Activated CD4-positive, alpha-beta memory T cell treated with anti-CD3 and anti-CD28 coated beads for 36 hours (primary cell): ENCODE results near the gene RECQL5. TPM values are rescaled to one million over a fixed set of nuclear protein-coding genes. Genes with fewer than 3 reads are reported as not detected.

Experiments used
- CTCF ChIA-PET: fragments of 350-600 bp; sonication (Branson Sonifier 250); formaldehyde crosslinking; loops from one replicate; lab custom pipeline; 2021; ENCODE audit warnings: antibody characterized with exemption, inconsistent platforms; lab: Charles Lee
- POLR2A ChIA-PET: fragments of 350-600 bp; sonication (Branson Sonifier 250); formaldehyde crosslinking; loops from one replicate; lab custom pipeline; 2021; ENCODE audit warnings: antibody characterized with exemption; lab: Charles Lee
- DNase-seq: peaks from one replicate; pipeline ENCODE4 v3.0.0-alpha.2; 2020
- H3K27ac Mint-ChIP-seq: one replicate; pipeline ENCODE4 v1.8.0; 2021; ENCODE audit warnings: mixed read lengths
- H3K27me3 Mint-ChIP-seq: one replicate; pipeline ENCODE4 v1.8.0; 2021; ENCODE audit warnings: mixed read lengths
- H3K36me3 Mint-ChIP-seq: one replicate; pipeline ENCODE4 v1.8.0; 2021; ENCODE audit warnings: mixed read lengths
- H3K4me1 Mint-ChIP-seq: one replicate; pipeline ENCODE4 v1.8.0; 2021; ENCODE audit warnings: low read depth, mixed read lengths
- H3K4me3 Mint-ChIP-seq: one replicate; pipeline ENCODE4 v1.8.0; 2021; ENCODE audit warnings: mild to moderate bottlenecking, mixed read lengths
- H3K9me3 Mint-ChIP-seq: one replicate; pipeline ENCODE4 v1.8.0; 2021; ENCODE audit warnings: mixed read lengths
- intact Hi-C: fragments of 100-400 bp; cut with micrococcal nuclease; formaldehyde crosslinking; loops from one replicate; pipeline ENCODE4 v1.15.1; 2023
- total RNA-seq, 2 experiments: library from RNA; stranded (reverse); gene quantifications; one replicate each; pipeline ENCODE4 v1.2.3, GENCODE V29; 2021

Gene RECQL5
- total RNA-seq, 2 experiments from 2014 or later: 27.7 to 31.3 TPM

DNA sequence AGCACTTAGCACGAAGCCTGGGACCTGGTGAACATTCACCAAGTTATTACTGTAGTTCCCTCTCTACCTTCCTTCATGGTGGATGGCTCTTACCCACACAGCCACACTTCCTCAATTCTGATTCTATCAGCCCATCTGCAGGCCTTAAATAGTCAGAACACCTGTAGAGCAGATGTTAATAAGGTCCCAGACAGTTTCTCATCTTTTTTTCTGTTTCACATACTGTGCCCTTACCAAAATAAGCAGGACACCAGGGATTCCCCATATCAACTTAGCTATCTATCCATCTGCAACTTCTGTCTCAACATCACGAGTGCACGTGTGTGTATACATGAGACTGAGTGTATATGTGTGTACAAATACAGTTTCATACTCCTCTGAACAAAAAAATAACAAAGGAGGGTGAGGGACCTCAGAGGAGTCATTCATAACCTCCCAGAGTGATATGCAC lies 2.8 kb downstream of the RECQL5 start:
- Mint-ChIP-seq H3K36me3 (peaks cover 20% of the 10 kb centered on the region), H3K4me3 (no peak overlapping the region), H3K27me3 (no peaks in the 10 kb centered on the region), H3K4me1 (peaks cover 10% of the 10 kb centered on the region), H3K9me3 (no peaks in the 10 kb centered on the region), H3K27ac (no peak overlapping the region)
- CTCF ChIA-PET: no interaction called here
- intact Hi-C loops: no loop called here
- no peak for DNase-seq
- POLR2A ChIA-PET: no interaction called here

DNA sequence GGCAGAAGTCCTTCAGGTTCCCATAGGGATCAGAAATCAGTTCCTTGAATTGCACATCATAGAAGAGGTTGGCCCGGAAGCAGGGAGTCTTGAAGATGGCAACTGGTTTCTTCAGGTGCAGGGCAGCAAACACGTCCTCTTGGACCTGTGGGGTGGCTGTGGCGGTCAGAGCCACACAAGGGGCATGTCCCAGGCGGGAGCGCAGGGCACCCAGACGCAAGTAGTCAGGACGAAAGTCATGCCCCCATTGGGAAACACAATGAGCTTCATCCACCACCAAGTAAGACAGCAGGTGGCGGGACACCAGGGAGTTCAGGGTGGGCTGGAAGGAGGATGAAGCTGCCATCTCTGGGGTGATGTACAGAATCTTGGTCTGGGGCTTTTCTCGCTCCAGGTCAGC lies 4.4 kb downstream of the RECQL5 start:
- Mint-ChIP-seq H3K4me3 (no peak overlapping the region), H3K4me1 (peaks cover 8% of the 10 kb centered on the region), H3K27ac (no peak overlapping the region), H3K36me3 (peaks cover 15% of the 10 kb centered on the region), H3K9me3 (no peaks in the 10 kb centered on the region), H3K27me3 (no peaks in the 10 kb centered on the region)
- CTCF ChIA-PET: interaction anchor here (1.6 kb wide), 1 partner anchor 87 kb away, joined by 6 read pairs; no protein-coding TSS in a partner anchor
- DNase-seq: no peak
- POLR2A ChIA-PET: no interaction called here
- intact Hi-C loops: no loop called here

DNA sequence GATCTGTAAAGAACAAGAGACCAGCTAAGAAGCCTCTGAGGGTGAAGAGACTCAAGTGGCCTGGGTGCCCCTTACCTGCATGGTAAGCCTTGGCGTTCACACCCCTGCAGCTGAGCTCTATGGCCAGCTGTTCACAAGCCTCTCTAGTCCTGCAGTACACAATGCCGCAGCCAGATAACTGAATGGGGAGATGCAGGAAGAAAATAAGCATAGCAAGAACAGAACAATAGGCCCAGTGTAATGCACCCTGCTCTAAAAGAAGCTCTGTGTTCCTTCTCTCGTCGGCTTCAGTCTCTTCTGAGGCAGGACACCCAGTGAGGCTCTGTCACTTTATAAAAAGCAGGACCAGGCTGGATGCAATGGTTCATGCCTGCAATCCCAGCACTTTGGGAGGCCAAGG lies 5.4 kb downstream of the RECQL5 start:
- intact Hi-C loops: no loop called here
- POLR2A ChIA-PET: no interaction called here
- H3K27ac Mint-ChIP-seq: no peak overlapping the region
- CTCF ChIA-PET: interaction anchor here (1.2 to 1.6 kb wide), 2 partner anchors 13 to 88 kb away, joined by 5 to 6 read pairs; no protein-coding TSS in a partner anchor
- H3K27me3 Mint-ChIP-seq: no peaks in the 10 kb centered on the region
- no peak overlapping the region for H3K4me3 Mint-ChIP-seq
- no peaks in the 10 kb centered on the region for H3K9me3 Mint-ChIP-seq
- peaks cover 18% of the 10 kb centered on the region for H3K36me3 Mint-ChIP-seq
- H3K4me1 Mint-ChIP-seq: peaks cover 8% of the 10 kb centered on the region
- DNase-seq: no peak

DNA sequence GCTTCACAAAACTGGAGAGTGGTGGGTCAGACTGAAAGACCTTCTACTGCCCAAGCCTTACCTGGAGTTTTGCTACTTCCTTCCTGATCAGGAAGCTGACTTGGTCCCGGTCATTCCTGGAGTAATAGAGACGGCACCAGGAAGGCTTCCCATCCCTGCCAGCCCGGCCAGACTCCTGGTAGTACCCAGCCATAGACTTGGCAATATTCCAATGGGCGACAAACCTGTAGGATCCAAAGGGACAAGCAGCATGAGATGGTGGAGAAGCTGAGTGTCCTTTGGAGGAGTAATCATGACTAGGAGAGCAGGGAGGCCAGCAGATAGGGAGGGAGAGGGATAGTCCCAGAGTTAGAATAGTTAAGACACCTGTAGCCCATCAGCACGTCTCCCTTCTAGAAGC lies 8.7 kb downstream of the RECQL5 start:
- Mint-ChIP-seq H3K4me3 (no peak overlapping the region), H3K27me3 (no peaks in the 10 kb centered on the region), H3K4me1 (no peaks in the 10 kb centered on the region), H3K27ac (no peak overlapping the region), H3K9me3 (no peaks in the 10 kb centered on the region), H3K36me3 (peaks cover 15% of the 10 kb centered on the region)
- DNase-seq: no peak
- ChIA-PET POLR2A (interaction anchor here (0.8 kb wide), 1 partner anchor 9 kb away, joined by 3 read pairs; the partner anchor contains the start of genes RECQL5 and SAP30BP), CTCF (interaction anchor here (1.1 to 8.3 kb wide), 6 partner anchors 9 to 107 kb away, joined by 3 to 70 read pairs (median 5); partner anchors contain the start of genes GALK1 and SMIM5)
- intact Hi-C loops: no loop called here

DNA sequence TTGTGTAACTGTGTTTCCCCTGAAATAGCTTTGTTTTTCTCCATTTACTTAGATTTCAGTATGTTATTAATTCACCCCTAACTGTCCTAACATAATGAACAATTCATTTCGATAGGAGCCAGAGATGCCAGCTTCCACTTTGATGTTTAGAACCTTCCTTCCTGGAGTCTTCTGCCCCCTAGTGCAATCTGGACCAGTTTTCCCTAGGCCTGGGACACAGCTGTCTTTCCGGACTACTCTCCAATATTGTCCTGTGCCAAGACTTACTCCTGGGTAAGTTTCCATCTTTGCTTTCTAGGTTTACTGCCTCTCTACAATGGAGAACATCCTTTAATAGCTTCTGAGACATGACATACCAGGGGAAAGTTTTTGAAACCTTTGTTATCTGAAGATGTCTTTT lies 12.8 kb downstream of the RECQL5 start:
- ChIA-PET POLR2A (interaction anchor here (0.9 to 1.0 kb wide), 2 partner anchors 9 to 12 kb away, joined by 3 to 4 read pairs; partner anchors contain the start of gene RECQL5), CTCF (interaction anchor here (0.7 to 8.3 kb wide), 5 partner anchors 13 to 99 kb away, joined by 4 to 70 read pairs (median 10); partner anchors contain the start of gene SMIM5)
- Mint-ChIP-seq H3K27ac (no peak overlapping the region), H3K9me3 (no peaks in the 10 kb centered on the region), H3K4me1 (no peaks in the 10 kb centered on the region), H3K4me3 (no peak overlapping the region), H3K27me3 (no peaks in the 10 kb centered on the region), H3K36me3 (peaks cover 13% of the 10 kb centered on the region)
- intact Hi-C loops: no loop called here
- DNase-seq: no peak

DNA sequence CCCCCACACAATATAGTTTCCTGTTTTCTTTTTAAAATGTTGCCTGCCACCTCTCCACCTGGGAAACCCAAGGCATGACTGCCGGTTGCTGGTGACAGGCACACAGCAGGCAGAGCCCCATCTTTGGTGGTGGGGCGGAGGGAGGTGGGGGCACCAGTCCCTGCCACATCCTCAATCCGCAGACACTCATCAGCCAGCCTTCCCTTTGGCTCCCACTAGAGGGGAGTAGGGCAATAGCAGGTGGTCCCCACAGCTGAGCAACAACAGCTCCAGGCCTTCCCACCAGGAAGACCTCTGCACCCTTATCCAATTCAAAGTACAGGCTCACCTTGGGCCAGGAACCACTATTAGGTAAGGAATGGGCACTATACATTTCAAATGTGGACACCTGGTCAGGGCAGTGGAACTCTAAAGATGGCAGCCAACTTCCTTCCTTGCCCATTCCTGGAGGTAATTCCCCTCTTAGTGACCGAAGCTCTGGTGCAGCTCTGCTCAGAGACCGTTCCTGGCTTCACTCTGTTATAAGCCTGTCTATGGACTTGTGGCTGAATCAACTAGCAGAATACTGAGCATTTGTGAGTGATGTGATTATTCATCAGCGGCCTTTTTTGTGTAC lies 13.9 kb downstream of the RECQL5 start:
- no peak overlapping the region for H3K27ac Mint-ChIP-seq
- peaks cover 13% of the 10 kb centered on the region for H3K36me3 Mint-ChIP-seq
- H3K27me3 Mint-ChIP-seq: no peaks in the 10 kb centered on the region
- intact Hi-C loops: no loop called here
- no peaks in the 10 kb centered on the region for H3K4me1 Mint-ChIP-seq
- no peaks in the 10 kb centered on the region for H3K9me3 Mint-ChIP-seq
- POLR2A ChIA-PET: no interaction called here
- CTCF ChIA-PET: interaction anchor here (0.6 to 8.3 kb wide), 8 partner anchors 18 to 171 kb away, joined by 3 to 70 read pairs (median 4); partner anchors contain the start of gene SMIM5
- no peak overlapping the region for H3K4me3 Mint-ChIP-seq
- DNase-seq: peak; percentile 30

DNA sequence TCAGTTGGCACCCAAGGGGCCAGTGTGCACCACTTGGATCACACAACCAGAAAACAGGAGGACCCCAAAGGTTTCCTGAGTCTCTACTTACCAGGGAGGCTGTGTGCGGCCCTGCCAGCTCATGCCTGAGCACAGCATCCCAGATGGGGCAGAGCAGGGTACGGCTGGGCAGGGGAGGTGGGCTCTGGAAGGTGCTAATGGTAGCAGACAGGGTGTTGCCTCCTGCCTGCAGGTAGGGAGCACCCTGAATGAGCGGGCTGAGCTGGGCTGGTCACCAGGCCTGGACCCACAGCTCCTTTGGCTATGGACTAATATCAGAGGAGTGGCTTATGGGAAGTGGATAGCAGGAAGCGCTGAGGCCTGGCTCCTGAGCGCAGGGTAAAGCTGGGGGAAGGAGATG lies 14.6 kb downstream of the RECQL5 start:
- POLR2A ChIA-PET: no interaction called here
- no peak for DNase-seq
- Mint-ChIP-seq H3K36me3 (peaks cover 11% of the 10 kb centered on the region), H3K4me1 (no peaks in the 10 kb centered on the region), H3K9me3 (no peaks in the 10 kb centered on the region), H3K4me3 (no peak overlapping the region), H3K27ac (no peak overlapping the region), H3K27me3 (no peaks in the 10 kb centered on the region)
- intact Hi-C loops: no loop called here
- CTCF ChIA-PET: interaction anchor here (0.8 to 8.3 kb wide), 7 partner anchors 18 to 171 kb away, joined by 3 to 70 read pairs (median 3); partner anchors contain the start of gene SMIM5

DNA sequence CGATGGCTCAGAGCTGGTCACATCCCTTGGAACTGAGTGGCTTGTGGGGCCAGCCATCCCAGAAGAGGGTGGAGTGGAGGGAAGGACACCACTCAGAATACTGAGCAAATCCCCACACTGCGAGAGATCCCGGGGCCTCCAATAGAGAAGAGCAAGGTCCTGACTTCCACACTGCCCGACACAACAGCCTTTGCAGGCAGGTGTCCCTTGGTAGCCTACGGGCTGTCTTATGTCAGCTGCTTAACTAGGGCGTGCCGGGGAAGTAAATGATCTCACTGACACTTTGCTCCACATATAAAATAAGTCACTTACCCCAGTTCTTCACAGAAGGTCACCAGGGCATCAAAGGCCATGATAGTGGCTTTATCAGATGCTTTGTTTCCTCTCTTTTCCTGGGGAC lies 16.1 kb downstream of the RECQL5 start:
- CTCF ChIA-PET: interaction anchor here (0.9 to 8.3 kb wide), 5 partner anchors 17 to 146 kb away, joined by 3 to 70 read pairs (median 4); partner anchors contain the start of gene SMIM5
- Mint-ChIP-seq H3K4me3 (no peak overlapping the region), H3K27me3 (no peaks in the 10 kb centered on the region), H3K27ac (no peak overlapping the region), H3K4me1 (peaks cover 4% of the 10 kb centered on the region), H3K36me3 (peaks cover 10% of the 10 kb centered on the region), H3K9me3 (no peaks in the 10 kb centered on the region)
- POLR2A ChIA-PET: no interaction called here
- intact Hi-C loops: no loop called here
- DNase-seq: no peak

DNA sequence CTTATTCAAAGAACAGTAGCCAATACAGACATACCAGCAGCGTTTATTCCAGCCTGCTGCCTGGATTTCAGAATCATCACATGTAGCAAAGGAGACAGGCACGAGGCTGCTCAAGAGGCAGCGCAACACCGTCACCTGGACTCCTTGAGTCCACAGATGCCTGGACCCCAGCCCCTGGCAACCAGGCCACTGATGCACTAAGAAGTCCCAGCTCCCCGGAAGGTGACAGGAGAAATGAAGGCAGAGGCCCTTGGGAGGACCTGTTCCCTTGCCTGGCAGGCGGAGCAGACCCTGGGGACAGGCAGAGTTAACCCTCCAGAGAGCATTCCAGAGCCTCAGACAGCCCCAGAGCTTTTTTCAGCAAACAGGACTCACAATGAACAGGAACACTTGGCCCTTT lies 17.3 kb downstream of the RECQL5 start:
- Mint-ChIP-seq H3K27ac (no peak overlapping the region), H3K4me1 (peaks cover 5% of the 10 kb centered on the region), H3K27me3 (no peaks in the 10 kb centered on the region), H3K4me3 (no peak overlapping the region), H3K36me3 (peaks cover 10% of the 10 kb centered on the region), H3K9me3 (no peaks in the 10 kb centered on the region)
- POLR2A ChIA-PET: no interaction called here
- intact Hi-C loops: no loop called here
- no peak for DNase-seq
- CTCF ChIA-PET: interaction anchor here (0.6 to 7.3 kb wide), 5 partner anchors 8 to 103 kb away, joined by 3 to 40 read pairs (median 5); partner anchors contain the start of gene SMIM5

DNA sequence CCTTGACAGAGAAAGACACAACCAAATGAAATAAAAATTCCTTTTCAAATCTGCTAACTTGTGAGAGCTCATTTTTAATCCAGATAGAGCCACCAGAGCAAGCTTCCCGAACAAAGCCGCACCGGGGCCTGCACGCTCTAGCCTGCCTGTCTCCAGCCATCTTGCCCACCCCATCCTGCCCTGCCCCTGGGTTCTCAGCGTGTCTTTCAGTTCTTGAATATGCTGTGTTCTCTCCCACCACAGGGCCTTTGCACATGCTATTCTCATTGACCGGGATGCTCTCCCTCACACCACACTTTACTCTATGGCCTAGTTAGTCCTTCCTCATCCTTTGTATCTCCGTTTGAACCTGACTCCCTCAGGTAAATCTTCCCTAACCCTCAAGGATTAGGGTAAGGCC lies 19.0 kb downstream of the RECQL5 start:
- POLR2A ChIA-PET: no interaction called here
- Mint-ChIP-seq H3K27ac (no peak overlapping the region), H3K4me3 (no peak overlapping the region), H3K36me3 (peaks cover 6% of the 10 kb centered on the region), H3K9me3 (no peaks in the 10 kb centered on the region), H3K4me1 (peaks cover 5% of the 10 kb centered on the region), H3K27me3 (no peaks in the 10 kb centered on the region)
- intact Hi-C loops: no loop called here
- CTCF ChIA-PET: interaction anchor here (7.7 kb wide), 1 partner anchor 15 kb away, joined by 69 read pairs; the partner anchor contains the start of gene SMIM5
- no peak for DNase-seq

DNA sequence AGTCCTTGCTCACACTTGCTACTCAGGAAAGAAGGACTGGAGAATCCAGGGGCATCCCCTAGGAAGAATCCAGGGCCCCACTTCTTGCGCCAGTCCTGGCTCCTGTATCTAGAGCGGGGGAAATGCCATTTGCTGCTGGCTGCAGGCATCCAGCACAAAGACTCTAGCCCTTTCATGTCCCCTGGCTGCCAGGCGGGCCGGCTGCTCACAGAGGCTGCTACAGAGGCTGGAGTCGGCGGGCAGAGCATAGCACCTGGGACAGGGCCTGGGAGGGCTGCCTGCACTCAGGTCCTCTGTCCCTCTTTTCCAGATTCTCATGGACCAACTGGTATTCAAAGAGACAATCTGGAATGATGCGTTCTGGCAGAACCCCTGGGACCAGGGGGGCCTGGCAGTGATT lies 19.9 kb downstream of the RECQL5 start:
- Mint-ChIP-seq H3K9me3 (no peaks in the 10 kb centered on the region), H3K27ac (no peak overlapping the region), H3K4me3 (no peak overlapping the region), H3K4me1 (peaks cover 5% of the 10 kb centered on the region), H3K36me3 (peaks cover 6% of the 10 kb centered on the region), H3K27me3 (no peaks in the 10 kb centered on the region)
- ChIA-PET POLR2A (no interaction called here), CTCF (interaction anchor here (1.1 to 19.5 kb wide), 3 partner anchors 14 to 102 kb away, joined by 3 to 438 read pairs (median 69); partner anchors contain the start of gene SMIM5)
- DNase-seq: no peak
- intact Hi-C loops: no loop called here

DNA sequence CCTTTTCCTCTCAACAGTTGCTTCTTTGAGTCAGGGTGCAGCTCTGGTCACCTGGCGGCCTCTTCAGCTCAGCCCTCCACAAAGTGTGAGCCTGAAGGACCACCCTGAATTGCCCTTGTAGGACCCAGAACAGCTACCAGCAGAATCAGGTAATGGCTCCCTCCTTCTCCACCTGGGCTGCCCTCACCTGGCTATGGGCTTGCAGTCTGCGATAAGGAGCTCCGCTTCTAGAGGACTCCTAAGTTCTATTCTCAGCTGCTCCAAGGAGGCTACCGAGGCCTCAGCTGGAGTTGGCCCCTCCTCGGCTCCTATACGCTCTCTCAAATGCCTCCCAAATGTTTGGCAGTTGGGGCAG lies 20.3 kb downstream of the RECQL5 start:
- Mint-ChIP-seq H3K27ac (no peak overlapping the region), H3K4me3 (no peak overlapping the region), H3K36me3 (peaks cover 6% of the 10 kb centered on the region), H3K4me1 (peaks cover 5% of the 10 kb centered on the region), H3K9me3 (no peaks in the 10 kb centered on the region), H3K27me3 (no peaks in the 10 kb centered on the region)
- ChIA-PET CTCF (interaction anchor here (1.1 to 19.5 kb wide), 3 partner anchors 14 to 102 kb away, joined by 3 to 438 read pairs (median 69); partner anchors contain the start of gene SMIM5), POLR2A (no interaction called here)
- no peak for DNase-seq
- intact Hi-C loops: no loop called here
